ENCODE data around the gene SH3PXD2A. TPM values are rescaled to one million over a fixed set of nuclear protein-coding genes. Genes with fewer than 3 reads are reported as not detected.
"Not testable (repeated sequence)": the region's sequence is repeated elsewhere in the genome, so short reads cannot be mapped to it uniquely, and the experiment has no call there.

The SH3PXD2A gene
- total RNA-seq, 1 experiment from 2014 or later: 0.48 TPM

DNA sequence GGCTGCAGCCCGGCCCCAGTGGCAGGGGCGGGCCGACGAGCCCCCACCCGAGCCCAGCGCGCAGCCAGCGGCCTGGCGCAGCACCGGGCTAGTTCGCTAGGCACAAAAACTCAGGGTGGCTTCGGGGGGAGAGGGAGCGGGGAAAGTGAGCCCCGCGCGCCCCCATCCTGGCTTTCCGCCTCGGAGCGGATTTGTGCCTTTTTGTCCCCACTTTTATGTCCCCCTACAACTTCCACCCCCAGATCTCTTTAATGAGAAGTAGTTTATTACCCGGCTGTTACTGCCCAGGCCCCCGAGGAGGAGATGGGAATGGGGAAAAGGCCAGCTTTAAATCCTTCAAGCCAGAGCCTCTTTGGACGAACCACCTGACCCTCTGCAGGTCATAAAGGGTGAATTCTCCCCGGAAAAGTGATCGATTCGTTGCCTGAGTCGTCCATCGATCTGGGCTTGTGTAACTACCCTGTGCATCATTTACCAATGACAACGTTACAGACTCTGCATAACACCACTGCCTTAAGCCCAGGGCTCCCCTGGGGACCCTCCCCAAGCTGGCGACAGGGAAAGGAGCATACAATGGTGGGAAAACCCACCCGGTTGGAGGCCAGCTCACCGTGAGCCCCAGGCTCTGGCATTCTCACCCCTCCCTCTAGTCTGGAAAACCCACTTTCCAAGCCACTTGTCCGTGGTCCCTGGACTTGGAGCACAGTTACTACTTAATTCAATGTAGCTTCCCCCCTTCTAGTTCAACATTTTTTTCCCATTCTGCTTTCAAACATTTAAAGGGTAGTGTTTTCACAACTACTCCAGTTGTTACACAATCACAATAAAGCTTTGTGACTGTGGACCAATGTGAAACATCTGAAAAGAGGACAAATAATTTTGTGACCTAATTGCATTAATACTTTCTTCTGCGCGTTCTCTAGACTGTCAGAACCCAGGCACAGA is 748 bp upstream of the SH3PXD2A start:
- in situ Hi-C loops (cut with HindIII; ENCODE audit: low pct_unique_long_range_greater_than_20kb, low sequenced_read_pairs): no loop called here

GRCh38 chr10:103854686-103855391 is 537 bp downstream of the SH3PXD2A start:
- in situ Hi-C loops (cut with HindIII; ENCODE audit: low pct_unique_long_range_greater_than_20kb, low sequenced_read_pairs): no loop called here
- DNase-seq (ENCODE audit: low read depth, low spot score): no peak

More for the DNA sequence above, 748 bp upstream of the SH3PXD2A start:
- DNase-seq (ENCODE audit: low read depth, low spot score): no peak

DNA sequence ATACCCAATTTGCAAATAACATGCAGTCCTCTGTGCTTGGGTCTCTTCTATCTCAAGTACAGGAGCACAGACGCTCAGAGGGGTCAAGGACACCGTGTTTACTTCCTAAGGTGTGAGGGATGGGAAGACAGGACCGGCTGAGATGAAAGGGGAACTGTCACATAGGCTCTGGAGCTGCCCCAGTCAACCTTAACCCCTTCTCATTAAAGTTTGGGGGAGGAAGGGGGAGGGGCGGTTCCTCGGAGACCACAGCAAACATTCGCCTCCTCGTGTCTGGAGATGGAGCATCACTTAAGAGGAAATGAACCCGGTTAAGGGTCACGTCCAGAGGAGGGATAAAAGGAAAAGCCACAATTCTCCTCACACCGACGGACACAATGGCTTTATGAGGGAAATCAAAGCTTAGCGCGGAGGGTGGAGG is 1.1 kb downstream of the SH3PXD2A start:
- in situ Hi-C loops (cut with HindIII; ENCODE audit: low pct_unique_long_range_greater_than_20kb, low sequenced_read_pairs): no loop called here
- no peak for DNase-seq (ENCODE audit: low read depth, low spot score)

DNA sequence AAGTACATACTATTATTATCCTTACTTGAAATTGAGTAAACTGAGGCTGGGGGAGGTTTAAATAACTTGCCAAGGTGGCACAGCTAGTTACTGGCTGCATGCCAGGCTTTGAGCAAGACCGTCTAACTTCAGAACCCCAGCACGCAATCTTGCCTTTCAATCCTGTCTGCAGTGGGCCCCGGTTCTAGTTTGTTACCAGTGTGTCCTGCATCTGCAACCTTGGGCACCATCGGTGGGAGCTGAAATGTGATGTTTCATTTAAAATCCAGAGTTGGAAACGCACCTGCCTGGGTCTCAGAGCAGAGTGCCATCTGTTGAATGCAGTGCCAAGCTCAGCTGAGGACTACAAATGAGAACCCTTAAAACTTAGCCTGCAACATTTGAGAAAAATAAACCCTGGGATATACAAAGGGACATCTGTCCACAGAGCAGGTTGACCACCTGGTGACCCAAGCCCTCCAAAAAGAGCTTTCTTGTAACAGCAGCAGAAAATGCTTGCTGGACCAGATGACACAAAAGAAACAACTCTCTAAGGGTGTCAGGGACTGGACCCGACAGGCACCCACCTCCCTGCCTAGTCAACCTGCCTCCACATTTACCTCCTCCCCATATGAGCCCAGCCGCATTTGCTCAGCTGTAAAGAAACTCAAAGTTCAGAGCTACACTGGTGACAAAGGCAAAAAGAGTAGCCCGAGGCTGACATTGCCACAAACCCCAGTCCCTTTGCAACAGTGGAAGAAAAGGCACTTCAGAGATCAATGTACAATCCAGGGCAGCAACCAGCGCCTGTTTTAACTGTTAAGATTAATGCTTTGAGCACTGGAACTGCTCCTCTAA is 1.7 kb downstream of the SH3PXD2A start:
- DNase-seq (ENCODE audit: low read depth, low spot score): no peak
- in situ Hi-C loops (cut with HindIII; ENCODE audit: low pct_unique_long_range_greater_than_20kb, low sequenced_read_pairs): no loop called here

DNA sequence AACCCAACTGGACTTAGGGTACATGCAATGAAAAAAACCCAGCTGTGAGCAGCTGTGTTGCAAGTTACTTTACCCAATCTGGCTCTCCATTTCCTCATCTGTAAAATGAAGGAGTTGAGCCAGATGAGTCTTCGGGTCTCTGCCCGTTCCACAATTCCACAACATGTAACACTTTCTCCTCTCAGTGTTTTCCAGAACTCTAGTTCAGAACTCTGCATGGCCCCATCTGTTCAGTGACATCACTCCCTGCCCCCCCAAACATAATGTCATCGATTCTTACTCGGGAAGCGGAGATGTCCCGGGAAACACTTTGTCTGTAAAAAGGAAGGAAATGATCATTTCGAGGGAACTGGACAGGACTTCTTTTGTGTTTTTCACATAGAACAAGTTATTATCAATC is 2.5 kb downstream of the SH3PXD2A start:
- in situ Hi-C loops (cut with HindIII; ENCODE audit: low pct_unique_long_range_greater_than_20kb, low sequenced_read_pairs): no loop called here
- no peak for DNase-seq (ENCODE audit: low read depth, low spot score)

GRCh38 chr10:103852189-103852711 is 3.1 kb downstream of the SH3PXD2A start:
- no peak for DNase-seq (ENCODE audit: low read depth, low spot score)
- in situ Hi-C loops (cut with HindIII; ENCODE audit: low pct_unique_long_range_greater_than_20kb, low sequenced_read_pairs): no loop called here

- in situ Hi-C loops (cut with HindIII; ENCODE audit: low pct_unique_long_range_greater_than_20kb, low sequenced_read_pairs): no loop called here
- DNase-seq (ENCODE audit: low read depth, low spot score): no peak
These were observed 4.1 kb downstream of the SH3PXD2A start for GRCh38 chr10:103851261-103851660.

GRCh38 chr10:103850572-103850895 is 4.8 kb downstream of the SH3PXD2A start:
- in situ Hi-C loops (cut with HindIII; ENCODE audit: low pct_unique_long_range_greater_than_20kb, low sequenced_read_pairs): no loop called here
- DNase-seq (ENCODE audit: low read depth, low spot score): no peak

GRCh38 chr10:103849880-103850571 is 5.3 kb downstream of the SH3PXD2A start:
- no peak for DNase-seq (ENCODE audit: low read depth, low spot score)
- in situ Hi-C loops (cut with HindIII; ENCODE audit: low pct_unique_long_range_greater_than_20kb, low sequenced_read_pairs): no loop called here

GRCh38 chr10:103849212-103849877 is 6.0 kb downstream of the SH3PXD2A start:
- no peak for DNase-seq (ENCODE audit: low read depth, low spot score)

DNA sequence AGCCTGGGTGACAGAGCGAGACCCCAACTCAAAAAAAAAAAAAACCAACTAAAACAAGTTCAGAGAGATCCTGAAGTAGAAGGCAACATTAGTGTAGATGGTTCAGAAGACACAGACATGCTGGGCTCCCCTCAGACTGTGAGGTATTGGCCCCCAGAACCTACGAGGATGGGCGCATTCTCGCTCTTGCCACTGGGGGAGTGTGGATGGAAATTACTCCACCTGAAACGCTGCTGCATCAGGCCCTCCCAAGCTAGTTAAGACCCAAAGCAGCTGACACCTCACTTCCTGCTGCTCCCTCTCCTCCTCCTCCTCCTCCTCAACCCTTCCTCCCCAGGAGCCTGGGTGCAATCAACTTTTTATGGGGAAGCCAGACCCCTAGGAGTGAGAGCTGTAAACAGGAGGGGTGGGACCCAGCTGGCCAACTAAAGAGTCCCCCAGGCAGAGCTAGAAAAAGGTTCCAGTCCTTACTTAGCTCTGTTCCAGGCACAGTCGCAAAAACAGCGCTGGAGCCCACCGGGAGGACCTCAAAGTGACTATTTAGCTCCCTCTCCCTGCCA is 7.4 kb downstream of the SH3PXD2A start:
- DNase-seq (ENCODE audit: low read depth, low spot score): no peak
- in situ Hi-C loops (cut with HindIII; ENCODE audit: low pct_unique_long_range_greater_than_20kb, low sequenced_read_pairs): no loop called here

More at GRCh38 chr10:103849212-103849877, 6.0 kb downstream of the SH3PXD2A start:
- in situ Hi-C loops (cut with HindIII; ENCODE audit: low pct_unique_long_range_greater_than_20kb, low sequenced_read_pairs): no loop called here

DNA sequence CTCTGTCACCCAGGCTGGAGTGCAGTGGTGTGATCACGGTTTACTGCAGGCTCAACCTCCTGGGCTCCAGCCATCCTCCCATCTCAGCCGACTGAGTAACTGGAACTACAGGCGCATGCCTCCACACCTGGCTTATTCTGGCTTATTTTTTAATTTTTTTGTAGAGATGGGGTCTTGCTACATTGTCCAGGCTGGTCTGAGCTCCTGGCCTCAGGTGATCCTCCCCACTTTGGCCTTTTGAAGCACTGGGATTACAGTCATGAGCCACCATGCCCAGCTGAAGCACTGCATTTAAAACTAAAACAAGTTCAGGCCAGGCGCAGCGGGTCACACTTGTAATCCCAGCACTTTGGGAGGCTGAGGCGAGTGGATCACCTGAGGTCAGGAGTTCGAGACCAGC is 8.0 kb downstream of the SH3PXD2A start:
- in situ Hi-C loops (cut with HindIII; ENCODE audit: low pct_unique_long_range_greater_than_20kb, low sequenced_read_pairs): no loop called here
- no peak for DNase-seq (ENCODE audit: low read depth, low spot score)

DNA sequence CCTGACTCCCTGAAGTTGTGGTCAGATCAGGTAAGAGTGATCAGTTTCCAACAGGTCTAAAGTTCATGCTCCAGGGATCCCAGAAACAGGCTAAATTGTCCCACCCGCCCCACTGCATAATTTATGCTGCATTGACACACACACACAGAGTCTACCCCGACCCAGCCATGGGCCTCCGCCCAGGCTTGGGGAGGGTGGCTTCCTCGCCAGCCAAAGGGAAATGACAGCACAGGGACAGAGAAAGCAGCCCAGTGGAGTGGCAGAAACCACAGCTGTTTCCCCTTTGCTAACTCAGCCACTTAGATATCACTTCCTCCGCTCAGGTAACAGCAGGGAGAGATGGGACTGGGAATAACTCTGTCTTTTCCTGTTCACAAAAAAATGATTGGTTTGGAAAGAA is 9.4 kb downstream of the SH3PXD2A start:
- no peak for DNase-seq (ENCODE audit: low read depth, low spot score)
- in situ Hi-C loops (cut with HindIII; ENCODE audit: low pct_unique_long_range_greater_than_20kb, low sequenced_read_pairs): no loop called here

GRCh38 chr10:103845346-103845745 is 10.0 kb downstream of the SH3PXD2A start:
- in situ Hi-C loops (cut with HindIII; ENCODE audit: low pct_unique_long_range_greater_than_20kb, low sequenced_read_pairs): not testable (repeated sequence)

GRCh38 chr10:103843854-103844570 is 11.4 kb downstream of the SH3PXD2A start:
- DNase-seq (ENCODE audit: low read depth, low spot score): no peak
- in situ Hi-C loops (cut with HindIII; ENCODE audit: low pct_unique_long_range_greater_than_20kb, low sequenced_read_pairs): no loop called here

More at GRCh38 chr10:103845346-103845745, 10.0 kb downstream of the SH3PXD2A start:
- DNase-seq (ENCODE audit: low read depth, low spot score): not testable (repeated sequence)

DNA sequence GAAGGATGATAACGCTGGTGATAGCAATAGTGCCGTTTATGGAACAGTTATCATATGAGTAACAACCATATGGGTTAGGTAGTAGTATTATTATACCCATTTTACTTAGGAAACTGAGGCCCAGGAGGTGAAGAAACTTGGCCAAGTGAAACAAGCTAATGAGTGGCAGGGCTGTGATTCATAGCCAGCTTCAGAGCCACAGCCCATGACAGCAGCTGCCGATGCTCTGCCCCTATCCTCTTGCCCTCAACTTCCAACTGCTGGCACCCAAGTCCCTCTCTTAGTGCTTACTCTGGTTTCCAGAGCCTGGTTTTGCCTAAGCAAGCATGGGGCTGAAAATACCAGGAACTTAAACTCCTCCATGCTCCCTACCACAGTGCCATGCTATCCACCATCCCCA is 12.3 kb downstream of the SH3PXD2A start:
- in situ Hi-C loops (cut with HindIII; ENCODE audit: low pct_unique_long_range_greater_than_20kb, low sequenced_read_pairs): no loop called here
- DNase-seq (ENCODE audit: low read depth, low spot score): no peak
